ENCODE data around the gene BRME1.

The BRME1 gene

DNA sequence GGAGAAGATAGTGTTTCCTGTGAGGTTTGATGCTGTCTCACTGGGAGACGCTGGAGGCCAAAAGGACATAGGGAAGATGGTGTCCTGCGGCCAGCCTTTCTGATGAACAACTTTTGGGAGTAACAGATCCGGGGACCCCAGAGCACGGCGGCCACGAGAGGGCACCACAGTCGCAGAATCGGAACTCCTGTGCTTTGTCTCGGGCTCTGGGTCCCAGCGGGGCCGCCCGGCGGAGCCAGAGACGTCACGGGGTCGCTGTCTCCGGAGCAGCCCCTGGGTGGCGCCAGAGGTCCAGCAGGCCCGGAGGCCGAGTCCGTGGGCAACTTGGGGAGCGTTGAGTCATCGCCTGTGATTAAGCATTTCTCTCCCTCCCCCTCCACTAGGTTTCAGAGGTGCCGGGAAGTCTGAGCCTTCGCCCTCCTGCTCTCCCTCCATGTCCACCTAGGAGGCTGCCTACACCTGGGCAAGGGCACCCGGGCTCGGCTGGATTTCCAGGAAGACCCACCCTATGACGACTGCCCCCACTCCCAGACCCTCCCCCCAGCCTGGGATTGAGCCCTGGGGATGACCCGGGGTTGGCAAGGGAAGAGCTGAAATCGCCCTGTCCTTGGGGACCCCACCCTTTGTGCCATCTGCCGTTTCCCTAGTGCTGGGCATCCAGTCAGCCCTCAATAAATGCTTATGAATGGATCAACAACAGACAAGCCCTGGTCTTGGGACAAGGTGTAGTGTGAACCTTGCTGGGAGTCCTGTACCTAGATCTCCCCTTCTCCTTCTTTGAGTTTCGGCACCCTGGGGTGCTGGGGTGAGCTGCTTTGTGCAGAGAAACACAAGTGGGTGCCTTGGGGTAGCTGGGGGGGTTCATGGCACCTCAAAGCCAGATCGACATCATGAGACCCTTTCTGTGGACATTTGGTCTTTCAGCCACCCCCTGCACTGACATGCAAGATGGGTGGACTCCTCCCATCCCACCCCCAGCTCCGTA, 25.6 kb downstream of the BRME1 start (continued):
- TF ChIP-seq ZNF426 (tag by site-specific recombination; IDR thresholded peaks at IDR 0.05) (no peak), ZNF776 (tag by site-specific recombination; IDR thresholded peaks at IDR 0.05; ENCODE audit: borderline replicate concordance) (no peak), GLI2 (tag by site-specific recombination; IDR thresholded peaks at IDR 0.05; ENCODE audit: borderline replicate concordance, low read depth) (no peak; the same call in 1 of the 2 replicates), GFI1B (tag by site-specific recombination; IDR thresholded peaks at IDR 0.05) (no peak), SP2 (tag by site-specific recombination; IDR thresholded peaks at IDR 0.05) (peak; percentile 23; the same call in 1 of the 2 replicates), ZNF596 (tag by site-specific recombination; IDR thresholded peaks at IDR 0.05) (no peak), TRIM28 (IDR thresholded peaks at IDR 0.05; ENCODE audit: borderline replicate concordance, low read length) (no peak), ZNF48 (tag by site-specific recombination; IDR thresholded peaks at IDR 0.05) (no peak), KLF10 (tag by site-specific recombination; IDR thresholded peaks at IDR 0.05) (peak; percentile 73; the same call in 1 of the 2 replicates), ZFP37 (tag by site-specific recombination; IDR thresholded peaks at IDR 0.05) (peak; percentile 82), ZNF121 (tag by site-specific recombination; IDR thresholded peaks at IDR 0.05) (no peak), ZBTB8A (tag by site-specific recombination; IDR thresholded peaks at IDR 0.05) (peak; percentile 81), OSR2 (tag by site-specific recombination; IDR thresholded peaks at IDR 0.05) (no peak), ZNF311 (tag by site-specific recombination; IDR thresholded peaks at IDR 0.05; ENCODE audit: borderline replicate concordance) (no peak), ZNF114 (tag by site-specific recombination; IDR thresholded peaks at IDR 0.05) (no peak), ZFP3 (tag by site-specific recombination; IDR thresholded peaks at IDR 0.05; ENCODE audit: low read depth) (no peak), ZNF416 (tag by site-specific recombination; IDR thresholded peaks at IDR 0.05) (no peak), ZNF658 (tag by site-specific recombination; IDR thresholded peaks at IDR 0.05) (no peak), ZNF146 (tag by site-specific recombination; IDR thresholded peaks at IDR 0.05) (no peak), ZNF138 (tag by site-specific recombination; IDR thresholded peaks at IDR 0.05; ENCODE audit: borderline replicate concordance) (no peak), ZNF549 (tag by site-specific recombination; IDR thresholded peaks at IDR 0.05) (no peak), ZNF202 (tag by site-specific recombination; IDR thresholded peaks at IDR 0.05; ENCODE audit: borderline replicate concordance) (no peak), KLF9 (tag by site-specific recombination; IDR thresholded peaks at IDR 0.05; ENCODE audit: low read depth) (peak; percentile 24; the same call in 1 of the 2 replicates)
- TF ChIP-seq, protein P1, sequence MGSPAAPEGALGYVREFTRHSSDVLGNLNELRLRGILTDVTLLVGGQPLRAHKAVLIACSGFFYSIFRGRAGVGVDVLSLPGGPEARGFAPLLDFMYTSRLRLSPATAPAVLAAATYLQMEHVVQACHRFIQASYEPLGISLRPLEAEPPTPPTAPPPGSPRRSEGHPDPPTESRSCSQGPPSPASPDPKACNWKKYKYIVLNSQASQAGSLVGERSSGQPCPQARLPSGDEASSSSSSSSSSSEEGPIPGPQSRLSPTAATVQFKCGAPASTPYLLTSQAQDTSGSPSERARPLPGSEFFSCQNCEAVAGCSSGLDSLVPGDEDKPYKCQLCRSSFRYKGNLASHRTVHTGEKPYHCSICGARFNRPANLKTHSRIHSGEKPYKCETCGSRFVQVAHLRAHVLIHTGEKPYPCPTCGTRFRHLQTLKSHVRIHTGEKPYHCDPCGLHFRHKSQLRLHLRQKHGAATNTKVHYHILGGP (tag by site-specific recombination; IDR thresholded peaks at IDR 0.05): no peak
- TF ChIP-seq, protein P2, sequence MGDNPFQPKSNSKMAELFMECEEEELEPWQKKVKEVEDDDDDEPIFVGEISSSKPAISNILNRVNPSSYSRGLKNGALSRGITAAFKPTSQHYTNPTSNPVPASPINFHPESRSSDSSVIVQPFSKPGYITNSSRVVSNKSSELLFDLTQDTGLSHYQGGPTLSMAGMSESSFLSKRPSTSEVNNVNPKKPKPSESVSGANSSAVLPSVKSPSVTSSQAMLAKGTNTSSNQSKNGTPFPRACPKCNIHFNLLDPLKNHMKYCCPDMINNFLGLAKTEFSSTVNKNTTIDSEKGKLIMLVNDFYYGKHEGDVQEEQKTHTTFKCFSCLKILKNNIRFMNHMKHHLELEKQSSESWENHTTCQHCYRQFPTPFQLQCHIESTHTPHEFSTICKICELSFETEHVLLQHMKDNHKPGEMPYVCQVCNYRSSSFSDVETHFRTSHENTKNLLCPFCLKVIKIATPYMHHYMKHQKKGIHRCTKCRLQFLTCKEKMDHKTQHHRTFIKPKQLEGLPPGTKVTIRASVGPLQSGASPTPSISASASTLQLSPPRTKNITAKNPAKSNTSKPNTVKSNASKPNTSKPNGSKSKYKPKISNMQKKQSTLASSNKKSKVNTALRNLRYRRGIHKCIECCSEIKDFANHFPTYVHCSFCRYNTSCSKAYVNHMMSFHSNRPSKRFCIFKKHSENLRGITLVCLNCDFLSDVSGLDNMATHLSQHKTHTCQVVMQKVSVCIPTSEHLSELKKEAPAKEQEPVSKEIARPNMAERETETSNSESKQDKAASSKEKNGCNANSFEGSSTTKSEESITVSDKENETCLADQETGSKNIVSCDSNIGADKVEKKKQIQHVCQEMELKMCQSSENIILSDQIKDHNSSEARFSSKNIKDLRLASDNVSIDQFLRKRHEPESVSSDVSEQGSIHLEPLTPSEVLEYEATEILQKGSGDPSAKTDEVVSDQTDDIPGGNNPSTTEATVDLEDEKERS (tag by site-specific recombination; IDR thresholded peaks at IDR 0.05): no peak
- TF ChIP-seq, protein P3, sequence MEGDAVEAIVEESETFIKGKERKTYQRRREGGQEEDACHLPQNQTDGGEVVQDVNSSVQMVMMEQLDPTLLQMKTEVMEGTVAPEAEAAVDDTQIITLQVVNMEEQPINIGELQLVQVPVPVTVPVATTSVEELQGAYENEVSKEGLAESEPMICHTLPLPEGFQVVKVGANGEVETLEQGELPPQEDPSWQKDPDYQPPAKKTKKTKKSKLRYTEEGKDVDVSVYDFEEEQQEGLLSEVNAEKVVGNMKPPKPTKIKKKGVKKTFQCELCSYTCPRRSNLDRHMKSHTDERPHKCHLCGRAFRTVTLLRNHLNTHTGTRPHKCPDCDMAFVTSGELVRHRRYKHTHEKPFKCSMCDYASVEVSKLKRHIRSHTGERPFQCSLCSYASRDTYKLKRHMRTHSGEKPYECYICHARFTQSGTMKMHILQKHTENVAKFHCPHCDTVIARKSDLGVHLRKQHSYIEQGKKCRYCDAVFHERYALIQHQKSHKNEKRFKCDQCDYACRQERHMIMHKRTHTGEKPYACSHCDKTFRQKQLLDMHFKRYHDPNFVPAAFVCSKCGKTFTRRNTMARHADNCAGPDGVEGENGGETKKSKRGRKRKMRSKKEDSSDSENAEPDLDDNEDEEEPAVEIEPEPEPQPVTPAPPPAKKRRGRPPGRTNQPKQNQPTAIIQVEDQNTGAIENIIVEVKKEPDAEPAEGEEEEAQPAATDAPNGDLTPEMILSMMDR (tag by site-specific recombination; IDR thresholded peaks at IDR 0.05): peak; percentile 99
- TF ChIP-seq, protein P4, sequence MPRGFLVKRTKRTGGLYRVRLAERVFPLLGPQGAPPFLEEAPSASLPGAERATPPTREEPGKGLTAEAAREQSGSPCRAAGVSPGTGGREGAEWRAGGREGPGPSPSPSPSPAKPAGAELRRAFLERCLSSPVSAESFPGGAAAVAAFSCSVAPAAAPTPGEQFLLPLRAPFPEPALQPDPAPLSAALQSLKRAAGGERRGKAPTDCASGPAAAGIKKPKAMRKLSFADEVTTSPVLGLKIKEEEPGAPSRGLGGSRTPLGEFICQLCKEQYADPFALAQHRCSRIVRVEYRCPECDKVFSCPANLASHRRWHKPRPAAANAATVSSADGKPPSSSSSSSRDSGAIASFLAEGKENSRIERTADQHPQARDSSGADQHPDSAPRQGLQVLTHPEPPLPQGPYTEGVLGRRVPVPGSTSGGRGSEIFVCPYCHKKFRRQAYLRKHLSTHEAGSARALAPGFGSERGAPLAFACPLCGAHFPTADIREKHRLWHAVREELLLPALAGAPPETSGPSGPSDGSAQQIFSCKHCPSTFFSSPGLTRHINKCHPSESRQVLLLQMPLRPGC (tag by site-specific recombination; IDR thresholded peaks at IDR 0.05): peak; percentile 56; the same call in 1 of the 2 replicates
- TF ChIP-seq, protein P5, sequence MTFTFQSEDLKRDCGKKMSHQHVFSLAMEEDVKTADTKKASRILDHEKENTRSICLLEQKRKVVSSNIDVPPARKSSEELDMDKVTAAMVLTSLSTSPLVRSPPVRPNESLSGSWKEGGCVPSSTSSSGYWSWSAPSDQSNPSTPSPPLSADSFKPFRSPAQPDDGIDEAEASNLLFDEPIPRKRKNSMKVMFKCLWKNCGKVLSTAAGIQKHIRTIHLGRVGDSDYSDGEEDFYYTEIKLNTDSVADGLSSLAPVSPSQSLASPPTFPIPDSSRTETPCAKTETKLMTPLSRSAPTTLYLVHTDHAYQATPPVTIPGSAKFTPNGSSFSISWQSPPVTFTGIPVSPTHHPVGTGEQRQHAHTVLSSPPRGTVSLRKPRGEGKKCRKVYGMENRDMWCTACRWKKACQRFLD (tag by site-specific recombination; IDR thresholded peaks at IDR 0.05): no peak
- TF ChIP-seq, protein P6, sequence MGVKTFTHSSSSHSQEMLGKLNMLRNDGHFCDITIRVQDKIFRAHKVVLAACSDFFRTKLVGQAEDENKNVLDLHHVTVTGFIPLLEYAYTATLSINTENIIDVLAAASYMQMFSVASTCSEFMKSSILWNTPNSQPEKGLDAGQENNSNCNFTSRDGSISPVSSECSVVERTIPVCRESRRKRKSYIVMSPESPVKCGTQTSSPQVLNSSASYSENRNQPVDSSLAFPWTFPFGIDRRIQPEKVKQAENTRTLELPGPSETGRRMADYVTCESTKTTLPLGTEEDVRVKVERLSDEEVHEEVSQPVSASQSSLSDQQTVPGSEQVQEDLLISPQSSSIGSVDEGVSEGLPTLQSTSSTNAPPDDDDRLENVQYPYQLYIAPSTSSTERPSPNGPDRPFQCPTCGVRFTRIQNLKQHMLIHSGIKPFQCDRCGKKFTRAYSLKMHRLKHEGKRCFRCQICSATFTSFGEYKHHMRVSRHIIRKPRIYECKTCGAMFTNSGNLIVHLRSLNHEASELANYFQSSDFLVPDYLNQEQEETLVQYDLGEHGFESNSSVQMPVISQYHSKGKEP (tag by site-specific recombination; IDR thresholded peaks at IDR 0.05): peak; percentile 73; the same call in 1 of the 2 replicates

Measured in HEK293 (cell line).